Activated T-helper 9 cell treated with anti-CD3 and anti-CD28 coated beads, Interleukin-2, amount 50 U/mL, for 16 hours (primary cell): ENCODE measurements around the gene SELENOF.
"Not testable (repeated sequence)": the region's sequence is repeated elsewhere in the genome, so short reads cannot be mapped to it uniquely, and the experiment has no call there.

ENCODE experiments used
- DNase-seq: peaks from one replicate; pipeline ENCODE4 v3.0.0-alpha.2; 2020; ENCODE audit warnings: low read depth

The SELENOF gene

DNA sequence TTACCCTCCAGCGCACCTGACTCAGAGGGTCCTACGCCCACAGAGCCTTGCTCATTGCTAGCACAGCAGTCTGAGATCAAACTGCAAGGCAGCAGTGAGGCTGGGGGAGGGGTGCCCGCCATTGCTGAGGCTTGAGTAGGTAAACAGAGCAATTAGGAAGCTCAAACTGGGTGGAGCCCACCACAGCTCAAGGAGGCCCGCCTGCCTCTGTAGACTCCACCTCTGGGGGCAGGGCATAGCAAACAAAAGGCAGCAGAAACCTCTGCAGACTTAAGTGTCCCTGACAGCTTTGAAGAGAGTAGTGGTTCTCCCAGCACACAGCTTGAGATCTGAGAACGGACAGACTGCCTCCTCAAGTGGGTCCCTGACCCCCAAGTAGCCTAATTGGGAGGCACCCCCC, 99.8 kb downstream of the SELENOF start:
- DNase-seq: not testable (repeated sequence)
